Nephron progenitor cell (in vitro differentiated cells): ENCODE results near the gene GRK5.
A peak's percentile ranks its signal among the peaks of the same experiment; 100 is the strongest.

ENCODE experiments used
- DNase-seq: peaks from one replicate; pipeline ENCODE4 v3.0.0; 2021
- H3K27ac Mint-ChIP-seq: 2 replicates; pipeline ENCODE4 v1.8.0; 2021; ENCODE audit warnings: mild to moderate bottlenecking, moderate library complexity, mixed read lengths
- H3K27me3 Mint-ChIP-seq: 2 replicates; pipeline ENCODE4 v1.8.0; 2021; ENCODE audit warnings: mild to moderate bottlenecking, low read depth, mixed read lengths; ENCODE audit not compliant: poor library complexity
- H3K36me3 Mint-ChIP-seq: 2 replicates; pipeline ENCODE4 v1.8.0; 2021; ENCODE audit warnings: low read depth, mixed read lengths
- H3K4me1 Mint-ChIP-seq: 2 replicates; pipeline ENCODE4 v1.8.0; 2021; ENCODE audit warnings: mixed read lengths
- H3K4me3 Mint-ChIP-seq: 2 replicates; pipeline ENCODE4 v1.8.0; 2021; ENCODE audit warnings: mild to moderate bottlenecking, moderate library complexity, mixed read lengths
- H3K9me3 Mint-ChIP-seq: 2 replicates; pipeline ENCODE4 v1.8.0; 2021; ENCODE audit warnings: mild to moderate bottlenecking, moderate library complexity, mixed read lengths
- TF ChIP-seq, protein P1 (sequence below): fragments of 200-600 bp; sonication (generic); IDR thresholded peaks from 2 replicates; pipeline ENCODE4 v1.5.0; 2021; ENCODE audit warnings: antibody characterized with exemption

The GRK5 gene

DNA sequence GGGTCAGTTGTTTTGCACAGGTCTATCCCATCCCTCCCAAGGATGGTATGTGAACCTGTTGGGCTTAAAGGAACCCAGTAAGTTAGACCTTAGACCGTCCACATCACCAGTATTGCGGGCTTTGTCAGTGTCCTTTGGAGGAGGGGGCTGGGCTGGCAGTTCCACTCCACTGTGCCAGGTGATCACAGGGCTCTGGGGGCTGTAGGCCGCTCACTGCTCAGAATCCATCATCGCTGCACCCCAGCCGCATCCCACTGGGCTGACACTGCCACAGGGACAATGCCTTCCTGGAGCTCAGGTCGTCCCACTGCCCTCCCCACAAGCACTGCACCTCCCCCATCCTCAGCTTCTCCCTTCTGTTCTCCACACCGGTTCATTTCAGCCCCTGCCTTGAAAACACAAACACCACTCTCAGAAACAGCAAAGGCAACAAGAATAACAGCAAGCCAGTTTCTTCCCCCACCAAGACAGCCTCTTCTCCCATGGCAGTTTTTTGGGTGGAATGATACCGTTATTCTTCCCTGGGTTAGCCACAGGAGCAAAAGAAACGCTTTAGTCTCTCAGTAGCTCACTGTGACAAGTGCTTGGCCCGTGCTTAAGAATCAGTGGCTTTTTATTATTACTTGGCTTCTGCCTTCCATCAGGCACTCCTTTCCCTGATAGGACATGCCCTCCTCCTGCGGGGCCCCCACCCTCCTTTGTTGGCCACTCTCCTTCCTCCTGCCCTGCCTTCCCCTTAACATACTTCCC lies 111.2 kb downstream of the GRK5 start:
- Mint-ChIP-seq H3K4me1 (peaks cover 92% of the 10 kb centered on the region), H3K4me3 (peak overlapping the region; percentile 4), H3K27ac (peak overlapping the region; percentile 93), H3K9me3 (peaks cover 12% of the 10 kb centered on the region), H3K27me3 (peaks cover 4% of the 10 kb centered on the region), H3K36me3 (peaks cover 25% of the 10 kb centered on the region)
- TF ChIP-seq, protein P1, sequence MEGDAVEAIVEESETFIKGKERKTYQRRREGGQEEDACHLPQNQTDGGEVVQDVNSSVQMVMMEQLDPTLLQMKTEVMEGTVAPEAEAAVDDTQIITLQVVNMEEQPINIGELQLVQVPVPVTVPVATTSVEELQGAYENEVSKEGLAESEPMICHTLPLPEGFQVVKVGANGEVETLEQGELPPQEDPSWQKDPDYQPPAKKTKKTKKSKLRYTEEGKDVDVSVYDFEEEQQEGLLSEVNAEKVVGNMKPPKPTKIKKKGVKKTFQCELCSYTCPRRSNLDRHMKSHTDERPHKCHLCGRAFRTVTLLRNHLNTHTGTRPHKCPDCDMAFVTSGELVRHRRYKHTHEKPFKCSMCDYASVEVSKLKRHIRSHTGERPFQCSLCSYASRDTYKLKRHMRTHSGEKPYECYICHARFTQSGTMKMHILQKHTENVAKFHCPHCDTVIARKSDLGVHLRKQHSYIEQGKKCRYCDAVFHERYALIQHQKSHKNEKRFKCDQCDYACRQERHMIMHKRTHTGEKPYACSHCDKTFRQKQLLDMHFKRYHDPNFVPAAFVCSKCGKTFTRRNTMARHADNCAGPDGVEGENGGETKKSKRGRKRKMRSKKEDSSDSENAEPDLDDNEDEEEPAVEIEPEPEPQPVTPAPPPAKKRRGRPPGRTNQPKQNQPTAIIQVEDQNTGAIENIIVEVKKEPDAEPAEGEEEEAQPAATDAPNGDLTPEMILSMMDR: no peak
- DNase-seq: no peak

DNA sequence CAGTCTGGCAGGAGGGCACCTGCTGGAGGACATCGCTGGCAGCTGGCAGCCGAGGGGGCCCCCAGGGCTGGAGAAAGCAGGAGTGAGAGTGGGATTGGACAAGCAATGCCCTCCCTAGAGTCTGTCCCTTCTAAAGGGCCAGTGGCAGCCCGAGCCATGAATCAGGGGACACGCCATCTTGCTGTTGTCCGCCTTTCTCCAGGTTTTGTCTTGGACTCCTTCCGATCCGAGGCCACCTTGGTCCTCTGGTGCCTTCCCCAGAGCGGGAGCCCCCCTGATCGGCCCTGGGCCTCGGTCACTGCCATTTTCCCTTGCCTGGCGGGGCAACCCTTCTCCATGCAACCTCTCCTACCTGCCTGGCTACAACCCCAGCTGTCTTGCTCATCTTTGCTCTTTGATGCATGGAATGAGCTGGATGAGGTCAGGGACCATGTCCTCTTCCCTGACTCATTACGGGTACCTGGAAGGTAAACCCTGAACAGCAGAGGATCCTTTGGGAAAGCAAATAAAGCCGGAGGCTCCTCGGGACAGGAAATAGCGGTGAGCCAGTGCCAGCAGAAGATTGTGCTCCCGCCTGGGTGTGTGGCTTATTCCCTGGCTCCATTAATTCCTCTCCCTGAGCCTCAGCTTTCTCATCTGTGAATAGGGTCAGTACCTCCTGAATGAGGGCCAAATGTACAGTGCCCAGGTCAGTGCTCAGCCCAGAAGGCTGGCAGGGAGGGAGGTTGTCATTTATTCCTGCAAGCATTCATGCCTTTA lies 112.0 kb downstream of the GRK5 start:
- Mint-ChIP-seq H3K4me1 (peaks cover 96% of the 10 kb centered on the region), H3K27ac (peak overlapping the region; percentile 81), H3K9me3 (peaks cover 12% of the 10 kb centered on the region)

DNA sequence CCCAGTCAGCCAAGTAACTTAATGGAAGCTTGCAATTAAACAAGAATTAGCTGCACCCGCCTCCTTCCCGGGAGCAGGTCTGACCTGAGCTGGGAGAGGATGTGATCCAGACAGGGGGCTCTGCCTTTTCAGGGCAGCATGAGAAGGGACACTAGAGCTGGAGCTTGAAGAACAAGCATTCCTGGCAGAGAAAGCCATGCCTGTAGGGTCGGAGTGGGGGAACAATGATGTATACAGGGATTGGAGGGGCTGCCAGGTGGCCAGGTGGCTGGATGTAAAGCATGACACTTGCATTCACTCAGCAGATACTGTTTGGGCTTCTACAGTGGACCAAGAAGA lies 112.5 kb downstream of the GRK5 start:
- Mint-ChIP-seq H3K4me3 (no peak overlapping the region), H3K27me3 (peaks cover 4% of the 10 kb centered on the region), H3K9me3 (peaks cover 12% of the 10 kb centered on the region), H3K36me3 (peaks cover 25% of the 10 kb centered on the region), H3K4me1 (peaks cover 96% of the 10 kb centered on the region), H3K27ac (peak overlapping the region; percentile 61)
- DNase-seq: no peak
- TF ChIP-seq, protein P1: no peak

More for the DNA sequence above, 112.0 kb downstream of the GRK5 start:
- H3K27me3 Mint-ChIP-seq: peaks cover 4% of the 10 kb centered on the region
- no peak for DNase-seq
- no peak overlapping the region for H3K4me3 Mint-ChIP-seq
- H3K36me3 Mint-ChIP-seq: peaks cover 25% of the 10 kb centered on the region
- TF ChIP-seq, protein P1: no peak

DNA sequence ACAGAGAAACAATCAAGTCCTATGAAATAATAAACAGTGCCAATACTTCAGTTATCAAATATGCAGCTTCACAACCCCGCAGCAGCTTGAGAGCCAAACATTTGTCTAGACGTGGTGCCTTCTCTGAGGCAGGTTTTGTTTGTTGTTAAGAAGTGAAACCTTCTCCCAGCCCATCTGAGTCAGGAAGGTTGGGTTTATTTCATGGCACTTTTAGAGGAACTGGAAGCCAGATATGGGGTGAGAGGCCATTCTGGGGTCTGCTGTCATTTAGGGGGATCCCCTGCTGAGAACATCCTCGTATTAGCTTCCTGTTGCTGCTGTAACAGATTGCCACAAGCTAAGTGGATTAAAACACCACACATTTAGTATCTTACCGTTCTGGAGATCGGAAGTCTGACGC lies 113.6 kb downstream of the GRK5 start:
- Mint-ChIP-seq H3K27me3 (peaks cover 4% of the 10 kb centered on the region), H3K27ac (peak overlapping the region; percentile 29), H3K4me1 (peaks cover 94% of the 10 kb centered on the region), H3K36me3 (peaks cover 25% of the 10 kb centered on the region), H3K9me3 (peaks cover 12% of the 10 kb centered on the region), H3K4me3 (no peak overlapping the region)
- DNase-seq: no peak
- TF ChIP-seq, protein P1: no peak

DNA sequence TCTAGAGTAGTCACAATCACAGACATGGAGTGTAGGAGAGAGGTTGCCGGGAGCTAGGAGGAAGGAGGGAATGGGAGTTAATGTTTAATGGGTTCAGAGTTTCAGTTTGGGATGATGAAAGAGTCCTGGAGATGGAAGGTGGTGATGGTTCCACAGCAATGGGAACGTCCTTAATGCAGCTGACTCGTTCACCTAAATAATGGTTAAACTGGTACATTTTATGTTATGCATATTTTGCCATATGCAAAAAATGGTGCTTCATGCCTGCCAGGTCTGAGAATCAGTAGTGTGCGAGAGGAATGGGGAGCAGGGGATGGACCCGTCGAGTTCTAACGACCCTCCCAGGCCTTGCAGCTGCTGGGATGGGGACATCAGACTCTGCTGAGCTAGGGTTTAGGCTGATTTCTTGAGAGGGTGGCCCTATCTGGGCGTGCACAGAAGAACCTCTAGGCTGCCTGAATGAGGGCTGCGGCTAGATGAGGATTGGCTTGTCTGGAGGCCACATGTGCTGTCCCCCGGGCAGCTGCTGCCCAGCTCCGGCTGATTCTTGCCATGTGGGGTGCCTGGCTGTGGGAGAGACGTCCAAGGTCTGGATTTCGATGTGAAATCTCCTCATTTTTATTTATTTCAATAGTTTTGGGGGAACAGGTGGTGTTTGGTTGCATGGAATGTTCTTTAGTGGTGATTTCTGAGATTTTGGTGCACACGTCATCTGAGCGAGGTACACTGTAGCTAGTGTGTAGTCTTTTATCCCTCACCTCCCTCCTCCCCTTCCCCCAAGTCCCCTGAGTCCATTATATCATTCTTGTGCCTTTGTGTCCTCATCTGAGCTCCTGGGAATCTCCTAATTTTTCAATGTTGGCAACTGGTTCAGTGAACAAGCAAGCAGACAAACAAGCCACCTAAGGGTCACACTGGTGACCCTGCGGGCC lies 116.0 kb downstream of the GRK5 start:
- DNase-seq: no peak
- H3K4me3 Mint-ChIP-seq: peak overlapping the region; percentile 28
- H3K9me3 Mint-ChIP-seq: peaks cover 12% of the 10 kb centered on the region

More for the DNA sequence above, 116.0 kb downstream of the GRK5 start:
- Mint-ChIP-seq H3K27me3 (peaks cover 4% of the 10 kb centered on the region), H3K27ac (peak overlapping the region; percentile 21), H3K36me3 (peaks cover 28% of the 10 kb centered on the region), H3K4me1 (peaks cover 79% of the 10 kb centered on the region)
- TF ChIP-seq, protein P1: no peak
